SU-DHL-6 (cell line): ENCODE measurements around the gene RFXAP.

Experiments used
- H2AFZ ChIP-seq: fragments of 200-600 bp; sonication (generic); 2 replicates; pipeline ENCODE4 v1.6.1; 2014; ENCODE audit warnings: low read depth, mild to moderate bottlenecking, moderate library complexity, mixed read lengths, antibody characterized with exemption, low read length; ENCODE audit not compliant: severe bottlenecking
- H3F3A ChIP-seq: fragments of 200-600 bp; shearing (Covaris generic); 2 replicates; pipeline ENCODE4 v1.6.0; 2016; ENCODE audit warnings: antibody characterized with exemption, mild to moderate bottlenecking; ENCODE audit not compliant: insufficient read depth
- H3K27ac ChIP-seq: fragments of 200-600 bp; sonication (generic); 2 replicates; pipeline ENCODE4 v1.5.1; 2016; ENCODE audit warnings: low read depth, mild to moderate bottlenecking, low read length, moderate library complexity, mixed read lengths
- H3K27me3 ChIP-seq: fragments of 200-600 bp; sonication (generic), shearing (Covaris generic); 2 replicates; pipeline ENCODE4 v1.6.0; 2014; ENCODE audit warnings: mild to moderate bottlenecking, low read length
- H3K36me3 ChIP-seq: fragments of 200-600 bp; sonication (generic); 2 replicates; pipeline ENCODE4 v1.6.1; 2014; ENCODE audit warnings: mild to moderate bottlenecking, low read length, mixed read lengths
- H3K4me2 ChIP-seq: fragments of 300-600, 200-600 bp; shearing (Covaris generic), sonication (generic); 2 replicates; pipeline ENCODE4 v1.6.0; 2014; ENCODE audit warnings: low read length, low read depth, mild to moderate bottlenecking; ENCODE audit not compliant: poor library complexity, severe bottlenecking
- H3K4me3 ChIP-seq: fragments of 200-600 bp; sonication (generic); 2 replicates; pipeline ENCODE4 v1.5.1; 2014; ENCODE audit warnings: antibody characterized with exemption, low read length, mild to moderate bottlenecking, mixed read lengths; ENCODE audit not compliant: insufficient read depth, poor library complexity, severe bottlenecking
- H3K79me2 ChIP-seq: fragments of 200-600 bp; sonication (generic); 2 replicates; pipeline ENCODE4 v1.6.1; 2014; ENCODE audit warnings: mild to moderate bottlenecking, low read length, moderate library complexity; ENCODE audit not compliant: insufficient read depth
- H3K9ac ChIP-seq: fragments of 200-600 bp; sonication (generic); 2 replicates; pipeline ENCODE4 v1.7.0; 2014; ENCODE audit warnings: mild to moderate bottlenecking, low read length
- H3K9me2 ChIP-seq: fragments of 200-600 bp; sonication (generic); replicated peaks from 2 replicates; pipeline ENCODE4 v1.6.1; 2014; ENCODE audit warnings: low read length; ENCODE audit not compliant: insufficient read depth
- H3K9me3 ChIP-seq: fragments of 200-600 bp; sonication (generic); 2 replicates; pipeline ENCODE4 v1.6.1; 2014; ENCODE audit warnings: low read length, mixed read lengths; ENCODE audit not compliant: insufficient read depth
- H4K20me1 ChIP-seq: fragments of 200-600 bp; sonication (generic); 2 replicates; pipeline ENCODE4 v1.6.1; 2014; ENCODE audit warnings: low read depth, mild to moderate bottlenecking, antibody characterized with exemption, low read length, moderate library complexity, mixed read lengths
- EZH2phosphoT487 ChIP-seq: fragments of 200-600 bp; sonication (generic), shearing (Covaris generic); conservative IDR thresholded peaks from 2 replicates; pipeline ENCODE4 v1.6.1; 2018; ENCODE audit warnings: mild to moderate bottlenecking, antibody characterized with exemption, low read length, moderate library complexity, mixed read lengths
- TF ChIP-seq, protein P1 (sequence below): fragments of 200-600 bp; sonication (generic); IDR thresholded peaks from one replicate; pipeline ENCODE4 v1.5.1; 2017; ENCODE audit warnings: antibody characterized with exemption, mild to moderate bottlenecking, low read length, moderate library complexity; ENCODE audit not compliant: insufficient read depth, poor library complexity, severe bottlenecking

The RFXAP gene

DNA sequence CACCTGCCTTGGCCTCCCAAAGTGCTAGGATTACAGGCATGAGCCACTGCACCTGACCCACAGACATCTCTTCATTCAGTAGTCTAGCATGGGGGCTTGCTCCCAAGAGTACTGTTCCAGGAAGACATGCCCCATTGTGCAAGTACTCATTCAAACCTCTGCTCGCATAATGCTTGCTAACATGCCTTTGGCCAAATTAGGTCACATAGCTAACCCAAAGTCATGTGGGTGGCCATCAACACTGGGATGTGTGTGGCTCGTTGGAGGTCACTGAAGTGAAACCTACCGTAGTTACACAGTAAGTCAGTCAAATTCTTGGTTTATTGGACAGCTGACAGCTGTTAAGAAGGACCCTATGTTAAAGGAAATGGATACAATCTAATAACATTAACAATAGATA lies 20.3 kb downstream of the RFXAP start:
- no peaks in the 10 kb centered on the region for H3K9me3 ChIP-seq
- no peak overlapping the region for H2AFZ ChIP-seq
- no peak overlapping the region for H3K4me2 ChIP-seq
- TF ChIP-seq EZH2phosphoT487, result no peak
- TF ChIP-seq, protein P1, sequence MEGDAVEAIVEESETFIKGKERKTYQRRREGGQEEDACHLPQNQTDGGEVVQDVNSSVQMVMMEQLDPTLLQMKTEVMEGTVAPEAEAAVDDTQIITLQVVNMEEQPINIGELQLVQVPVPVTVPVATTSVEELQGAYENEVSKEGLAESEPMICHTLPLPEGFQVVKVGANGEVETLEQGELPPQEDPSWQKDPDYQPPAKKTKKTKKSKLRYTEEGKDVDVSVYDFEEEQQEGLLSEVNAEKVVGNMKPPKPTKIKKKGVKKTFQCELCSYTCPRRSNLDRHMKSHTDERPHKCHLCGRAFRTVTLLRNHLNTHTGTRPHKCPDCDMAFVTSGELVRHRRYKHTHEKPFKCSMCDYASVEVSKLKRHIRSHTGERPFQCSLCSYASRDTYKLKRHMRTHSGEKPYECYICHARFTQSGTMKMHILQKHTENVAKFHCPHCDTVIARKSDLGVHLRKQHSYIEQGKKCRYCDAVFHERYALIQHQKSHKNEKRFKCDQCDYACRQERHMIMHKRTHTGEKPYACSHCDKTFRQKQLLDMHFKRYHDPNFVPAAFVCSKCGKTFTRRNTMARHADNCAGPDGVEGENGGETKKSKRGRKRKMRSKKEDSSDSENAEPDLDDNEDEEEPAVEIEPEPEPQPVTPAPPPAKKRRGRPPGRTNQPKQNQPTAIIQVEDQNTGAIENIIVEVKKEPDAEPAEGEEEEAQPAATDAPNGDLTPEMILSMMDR, result no peak
- H3K27me3 ChIP-seq, result no peaks in the 10 kb centered on the region
- no peaks in the 10 kb centered on the region for H3K9me2 ChIP-seq
- no peak overlapping the region for H3K9ac ChIP-seq
- no peaks in the 10 kb centered on the region for H3F3A ChIP-seq
- H3K4me3 ChIP-seq, result no peak overlapping the region
- no peak overlapping the region for H3K27ac ChIP-seq
- H3K36me3 ChIP-seq, result no peaks in the 10 kb centered on the region
- no peaks in the 10 kb centered on the region for H4K20me1 ChIP-seq
- no peaks in the 10 kb centered on the region for H3K79me2 ChIP-seq

DNA sequence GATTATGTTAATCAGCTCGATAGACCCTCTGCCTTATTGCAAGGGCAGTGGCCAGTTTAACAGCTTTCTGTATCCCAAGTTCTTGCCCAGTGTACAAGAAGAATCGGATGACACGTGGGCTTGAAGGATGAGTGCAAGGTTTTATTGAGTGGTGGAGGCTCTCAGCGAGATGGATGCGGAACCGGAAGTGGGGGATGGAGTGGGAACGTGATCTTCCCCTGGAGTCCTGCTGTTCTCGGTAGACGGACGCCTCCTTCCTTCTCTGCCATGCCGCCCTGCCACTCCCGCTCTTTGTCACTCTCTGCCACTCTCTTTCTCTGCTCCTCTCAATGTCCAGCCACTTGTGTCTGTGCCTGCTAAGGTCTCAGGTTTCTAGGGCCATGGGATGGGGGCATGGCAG lies 21.0 kb downstream of the RFXAP start:
- Histone ChIP-seq H3K27me3 (no peaks in the 10 kb centered on the region), H3K36me3 (no peaks in the 10 kb centered on the region), H3K27ac (no peak overlapping the region), H3K9me2 (no peaks in the 10 kb centered on the region), H3K4me3 (no peak overlapping the region), H2AFZ (no peak overlapping the region), H3K79me2 (no peaks in the 10 kb centered on the region), H3K9me3 (no peaks in the 10 kb centered on the region), H3F3A (no peaks in the 10 kb centered on the region), H3K4me2 (no peak overlapping the region), H4K20me1 (no peaks in the 10 kb centered on the region), H3K9ac (no peak overlapping the region)
- no peak for TF ChIP-seq EZH2phosphoT487
- TF ChIP-seq, protein P1, result no peak

DNA sequence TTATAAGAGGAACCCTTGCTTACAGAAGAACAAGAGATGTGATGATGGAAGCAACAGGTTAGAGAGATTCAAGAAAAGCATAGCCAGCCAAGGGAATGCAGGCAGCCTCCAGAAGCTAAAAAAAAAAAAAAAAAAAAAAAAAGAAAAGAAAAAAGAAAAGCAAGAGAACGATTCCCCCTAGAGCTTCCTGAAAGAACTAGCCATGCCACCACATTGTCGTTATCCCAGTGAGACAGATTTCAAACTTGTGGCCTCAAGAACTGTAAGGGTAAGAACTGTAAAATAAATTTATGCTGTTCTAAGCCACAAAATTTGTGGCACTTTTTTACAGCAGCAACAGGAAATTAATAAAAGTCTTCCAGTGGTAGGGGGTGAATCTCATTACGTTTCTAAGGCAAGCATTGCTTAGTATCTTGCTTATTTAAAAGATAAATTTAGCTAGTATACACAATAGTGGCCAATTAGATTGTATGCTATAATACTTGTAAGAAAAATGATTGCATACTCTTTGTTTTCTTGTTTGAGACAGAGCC lies 21.8 kb downstream of the RFXAP start:
- no peak overlapping the region for H3K27ac ChIP-seq
- H2AFZ ChIP-seq, result no peak overlapping the region
- no peak overlapping the region for H3K4me3 ChIP-seq
- no peaks in the 10 kb centered on the region for H3K36me3 ChIP-seq
- H3F3A ChIP-seq, result no peaks in the 10 kb centered on the region
- H4K20me1 ChIP-seq, result no peaks in the 10 kb centered on the region
- H3K4me2 ChIP-seq, result no peak overlapping the region
- TF ChIP-seq, protein P1, result no peak
- TF ChIP-seq EZH2phosphoT487, result no peak
- no peaks in the 10 kb centered on the region for H3K9me3 ChIP-seq
- no peak overlapping the region for H3K9ac ChIP-seq
- H3K27me3 ChIP-seq, result no peaks in the 10 kb centered on the region
- H3K9me2 ChIP-seq, result no peaks in the 10 kb centered on the region
- H3K79me2 ChIP-seq, result no peaks in the 10 kb centered on the region
